H9 (cell line): ENCODE data around the gene MTFR2. TPM values are rescaled to one million over a fixed set of nuclear protein-coding genes. Genes with fewer than 3 reads are reported as not detected.

Experiments used
- DNase-seq: peaks from one replicate; pipeline ENCODE4 v3.0.0-alpha.2; 2017
- H2AFZ ChIP-seq: one replicate; pipeline ENCODE4 v1.6.1; 2013; ENCODE audit warnings: mild to moderate bottlenecking, low read length, control low read depth, moderate library complexity
- H2AK5ac ChIP-seq: 2 replicates; pipeline ENCODE4 v1.6.1; 2013; ENCODE audit warnings: low read length, control low read depth, mixed read lengths; ENCODE audit not compliant: insufficient read length
- H2BK120ac ChIP-seq: one replicate; pipeline ENCODE4 v1.6.1; 2013; ENCODE audit warnings: low read depth, mild to moderate bottlenecking, low read length, control low read depth, inconsistent platforms; ENCODE audit not compliant: poor library complexity, severe bottlenecking
- H2BK12ac ChIP-seq: 2 replicates; pipeline ENCODE4 v1.6.1; 2013; ENCODE audit warnings: low read length, control low read depth, mixed read lengths, low read depth; ENCODE audit not compliant: insufficient read length
- H2BK15ac ChIP-seq: 2 replicates; pipeline ENCODE4 v1.6.1; 2013; ENCODE audit warnings: low read depth, low read length, control low read depth
- H2BK20ac ChIP-seq: one replicate; pipeline ENCODE4 v1.6.1; 2013; ENCODE audit warnings: low read depth, mild to moderate bottlenecking, low read length, control low read depth, inconsistent platforms; ENCODE audit not compliant: poor library complexity, severe bottlenecking
- H2BK5ac ChIP-seq: 2 replicates; pipeline ENCODE4 v1.6.1; 2013; ENCODE audit warnings: low read length, control low read depth, mixed read lengths; ENCODE audit not compliant: insufficient read length
- H3K14ac ChIP-seq: 2 replicates; pipeline ENCODE4 v1.6.1; 2013; ENCODE audit warnings: low read length, control low read depth; ENCODE audit not compliant: insufficient read depth
- H3K18ac ChIP-seq: 2 replicates; pipeline ENCODE4 v1.6.1; 2013; ENCODE audit warnings: low read depth, mild to moderate bottlenecking, mixed read lengths, low read length, control low read depth; ENCODE audit not compliant: insufficient read length
- H3K23ac ChIP-seq: 2 replicates; pipeline ENCODE4 v1.6.1; 2013; ENCODE audit warnings: low read length, control low read depth, mixed read lengths, low read depth; ENCODE audit not compliant: insufficient read length
- H3K23me2 ChIP-seq: 2 replicates; pipeline ENCODE4 v1.6.1; 2013; ENCODE audit warnings: low read depth, mild to moderate bottlenecking, mixed read lengths, low read length, control low read depth; ENCODE audit not compliant: insufficient read length, poor library complexity, severe bottlenecking
- H3K27ac ChIP-seq: 2 replicates; pipeline ENCODE4 v1.5.1; 2013; ENCODE audit warnings: low read length, control low read depth, mixed read lengths, low read depth; ENCODE audit not compliant: insufficient read length
- H3K27me3 ChIP-seq: 2 replicates; pipeline ENCODE4 v1.6.1; 2013; ENCODE audit warnings: low read length, control low read depth, inconsistent platforms; ENCODE audit not compliant: insufficient read depth
- H3K4ac ChIP-seq: 2 replicates; pipeline ENCODE4 v1.6.1; 2013; ENCODE audit warnings: low read depth, mild to moderate bottlenecking, control low read depth, inconsistent platforms, low read length, moderate library complexity
- H3K4me1 ChIP-seq: 2 replicates; pipeline ENCODE4 v1.6.1; 2013; ENCODE audit warnings: low read length, control low read depth, inconsistent platforms; ENCODE audit not compliant: insufficient read depth
- H3K4me2 ChIP-seq: 2 replicates; pipeline ENCODE4 v1.6.1; 2013; ENCODE audit warnings: low read length, control low read depth, mixed read lengths; ENCODE audit not compliant: insufficient read length, insufficient read depth
- H3K56ac ChIP-seq: 2 replicates; pipeline ENCODE4 v1.6.1; 2013; ENCODE audit warnings: low read depth, mild to moderate bottlenecking, mixed read lengths, low read length, control low read depth; ENCODE audit not compliant: insufficient read length
- H3K79me1 ChIP-seq: 2 replicates; pipeline ENCODE4 v1.6.1; 2013; ENCODE audit warnings: low read depth, mild to moderate bottlenecking, moderate library complexity, low read length, control low read depth, inconsistent platforms; ENCODE audit not compliant: insufficient read depth, poor library complexity, severe bottlenecking
- H3K79me2 ChIP-seq: 2 replicates; pipeline ENCODE4 v1.6.1; 2013; ENCODE audit warnings: low read length, control low read depth, inconsistent platforms; ENCODE audit not compliant: insufficient read depth
- H3K9ac ChIP-seq: 2 replicates; pipeline ENCODE4 v1.6.1; 2013; ENCODE audit warnings: low read length, control low read depth, mixed read lengths; ENCODE audit not compliant: insufficient read length; ENCODE audit errors: extremely low read depth
- H3K9me3 ChIP-seq: one replicate; pipeline ENCODE4 v1.6.1; 2013; ENCODE audit warnings: low read depth, low read length, inconsistent platforms; ENCODE audit not compliant: control insufficient read depth
- H3T11ph ChIP-seq: one replicate; pipeline ENCODE4 v1.6.1; 2013; ENCODE audit warnings: mild to moderate bottlenecking, low read length, control low read depth, inconsistent platforms
- H4K20me1 ChIP-seq: one replicate; pipeline ENCODE4 v1.6.1; 2013; ENCODE audit not compliant: control insufficient read depth, insufficient read length, insufficient read depth
- H4K5ac ChIP-seq: 2 replicates; pipeline ENCODE4 v1.6.1; 2013; ENCODE audit warnings: low read depth, mild to moderate bottlenecking, mixed read lengths, low read length, control low read depth; ENCODE audit not compliant: insufficient read length
- H4K8ac ChIP-seq: replicated peaks from 2 replicates; pipeline ENCODE4 v1.6.1; 2013; ENCODE audit warnings: low read length, control low read depth, mixed read lengths, low read depth; ENCODE audit not compliant: insufficient read length
- H4K91ac ChIP-seq: 2 replicates; pipeline ENCODE4 v1.6.1; 2013; ENCODE audit warnings: low read depth, mild to moderate bottlenecking, moderate library complexity, mixed read lengths, low read length, control low read depth; ENCODE audit not compliant: insufficient read length
- H3K27ac Mint-ChIP-seq, 3 experiments: 2 replicates in 2 of 3; 3 replicates in 1 of 3; pipeline ENCODE4 v1.8.0; 2020 to 2021; ENCODE audit warnings: mixed read lengths in 3 of 3, mild to moderate bottlenecking in 1 of 3, moderate library complexity in 1 of 3
- H3K27me3 Mint-ChIP-seq: 2 replicates; pipeline ENCODE4 v1.8.0; 2021; ENCODE audit warnings: low read depth, mild to moderate bottlenecking, moderate library complexity, mixed read lengths
- H3K36me3 Mint-ChIP-seq, 3 experiments: 2 replicates in 2 of 3; 3 replicates in 1 of 3; pipeline ENCODE4 v1.8.0; 2020 to 2021; ENCODE audit warnings: low read depth in 3 of 3, mixed read lengths in 3 of 3; ENCODE audit not compliant: insufficient read depth in 1 of 3
- H3K4me1 Mint-ChIP-seq, 2 experiments: 2 replicates each; pipeline ENCODE4 v1.8.0; 2020; ENCODE audit warnings: mixed read lengths in 2 of 2
- H3K4me3 Mint-ChIP-seq, 2 experiments: 2 replicates in 1 of 2; 3 replicates in 1 of 2; pipeline ENCODE4 v1.8.0; 2020 to 2021; ENCODE audit warnings: mild to moderate bottlenecking in 2 of 2, mixed read lengths in 2 of 2, moderate library complexity in 1 of 2
- H3K9me3 Mint-ChIP-seq, 2 experiments: 2 replicates in 1 of 2; 3 replicates in 1 of 2; pipeline ENCODE4 v1.8.0; 2020; ENCODE audit warnings: mild to moderate bottlenecking in 2 of 2, mixed read lengths in 2 of 2, moderate library complexity in 1 of 2
- WGBS: extraction: QIAGEN DNeasy Blood & Tissue Kit; methylation state at CpG from one replicate; pipeline ENCODE4 v1.1.7; 2013; ENCODE audit warnings: missing lambda C conversion rate, low lambda C conversion rate, mixed read lengths; ENCODE audit not compliant: insufficient read length; ENCODE audit errors: extremely low coverage; 5-methylcytosine and 5-hydroxymethylcytosine counted together
- total RNA-seq: library from RNA; stranded (reverse); gene quantifications from 2 replicates; pipeline ENCODE4 v1.2.1, GENCODE V29; 2021
- TF ChIP-seq, protein P1 (sequence below): fragments of 200-600 bp; sonication (generic); conservative IDR thresholded peaks from 3 replicates; pipeline ENCODE4 v1.8.0; 2021; ENCODE audit warnings: antibody characterized with exemption, mild to moderate bottlenecking

The MTFR2 gene
- total RNA-seq, 1 experiment from 2014 or later: 11.8 TPM

DNA sequence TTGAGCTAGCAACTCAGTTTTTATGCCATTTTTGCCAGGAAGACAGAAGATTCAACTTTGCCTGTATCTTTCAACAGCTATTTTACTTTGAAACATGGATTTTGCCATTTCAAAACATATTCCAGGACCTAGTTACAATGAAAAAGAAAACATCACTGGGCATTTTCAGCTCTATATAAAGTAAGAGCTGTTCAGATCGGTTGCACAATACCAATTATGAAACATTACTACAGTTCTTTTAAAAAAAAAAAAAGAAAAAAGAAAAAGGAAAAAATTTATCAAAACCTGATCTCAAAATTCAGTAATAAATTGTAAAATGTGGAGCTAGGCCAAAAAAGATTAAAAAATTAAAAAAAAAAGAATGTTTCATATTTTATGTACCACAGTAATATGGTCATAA, 24.0 kb upstream of the MTFR2 start:
- Histone ChIP-seq H2BK15ac (no peak overlapping the region), H4K8ac (no peak overlapping the region), H3K18ac (no peak overlapping the region), H4K91ac (no peak overlapping the region), H3K4me1 (no peaks in the 10 kb centered on the region), H3K14ac (no peak overlapping the region), H3K9me3 (no peaks in the 10 kb centered on the region), H3T11ph (no peak overlapping the region), H3K27me3 (no peaks in the 10 kb centered on the region), H2BK12ac (no peak overlapping the region), H3K56ac (no peak overlapping the region), H4K20me1 (no peaks in the 10 kb centered on the region), H2BK20ac (no peak overlapping the region), H3K23me2 (no peaks in the 10 kb centered on the region), H2BK5ac (no peak overlapping the region), H3K4me2 (no peak overlapping the region), H3K79me1 (no peaks in the 10 kb centered on the region), H2BK120ac (no peak overlapping the region), H2AFZ (no peak overlapping the region), H3K9ac (no peak overlapping the region), H3K27ac (no peak overlapping the region), H3K4ac (no peak overlapping the region), H3K79me2 (peaks cover 3% of the 10 kb centered on the region; the same call in 1 of the 2 replicates), H3K23ac (no peak overlapping the region), H2AK5ac (no peak overlapping the region), H4K5ac (no peak overlapping the region)
- Mint-ChIP-seq H3K27me3 (no peaks in the 10 kb centered on the region), H3K27ac (no peak overlapping the region), H3K4me3 (no peak overlapping the region), H3K9me3 (peaks cover 2 to 3% of the 10 kb centered on the region in 2 experiments; a peak in 1 of 5 replicates), H3K4me1 (no peaks in the 10 kb centered on the region), H3K36me3 (peaks cover 57 to 84% (median 83%) of the 10 kb centered on the region in 3 experiments; a peak in 6 of 7 replicates)
- DNase-seq: no peak
- WGBS: no CpG with 5 or more reads among the region's 1 CpG
- TF ChIP-seq, protein P1, sequence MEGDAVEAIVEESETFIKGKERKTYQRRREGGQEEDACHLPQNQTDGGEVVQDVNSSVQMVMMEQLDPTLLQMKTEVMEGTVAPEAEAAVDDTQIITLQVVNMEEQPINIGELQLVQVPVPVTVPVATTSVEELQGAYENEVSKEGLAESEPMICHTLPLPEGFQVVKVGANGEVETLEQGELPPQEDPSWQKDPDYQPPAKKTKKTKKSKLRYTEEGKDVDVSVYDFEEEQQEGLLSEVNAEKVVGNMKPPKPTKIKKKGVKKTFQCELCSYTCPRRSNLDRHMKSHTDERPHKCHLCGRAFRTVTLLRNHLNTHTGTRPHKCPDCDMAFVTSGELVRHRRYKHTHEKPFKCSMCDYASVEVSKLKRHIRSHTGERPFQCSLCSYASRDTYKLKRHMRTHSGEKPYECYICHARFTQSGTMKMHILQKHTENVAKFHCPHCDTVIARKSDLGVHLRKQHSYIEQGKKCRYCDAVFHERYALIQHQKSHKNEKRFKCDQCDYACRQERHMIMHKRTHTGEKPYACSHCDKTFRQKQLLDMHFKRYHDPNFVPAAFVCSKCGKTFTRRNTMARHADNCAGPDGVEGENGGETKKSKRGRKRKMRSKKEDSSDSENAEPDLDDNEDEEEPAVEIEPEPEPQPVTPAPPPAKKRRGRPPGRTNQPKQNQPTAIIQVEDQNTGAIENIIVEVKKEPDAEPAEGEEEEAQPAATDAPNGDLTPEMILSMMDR: no peak
